ENCODE results near the gene NTSR1.

NTSR1 gene

DNA sequence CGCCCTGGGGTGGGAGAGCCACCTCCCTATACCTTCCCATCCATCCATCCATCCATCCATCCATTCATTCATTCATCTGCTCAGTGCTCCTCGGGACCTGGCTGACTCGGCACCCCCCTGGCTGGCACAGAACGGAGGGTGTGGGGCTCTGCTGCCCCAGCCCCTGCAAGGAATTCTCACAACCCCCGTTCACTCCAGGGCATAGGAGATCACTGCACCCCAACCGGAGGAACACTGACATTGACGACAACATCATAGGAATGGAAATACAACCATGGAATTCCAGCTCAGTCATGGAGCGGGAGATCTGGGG is 59.6 kb downstream of the NTSR1 start:
- TF ChIP-seq, protein P1, sequence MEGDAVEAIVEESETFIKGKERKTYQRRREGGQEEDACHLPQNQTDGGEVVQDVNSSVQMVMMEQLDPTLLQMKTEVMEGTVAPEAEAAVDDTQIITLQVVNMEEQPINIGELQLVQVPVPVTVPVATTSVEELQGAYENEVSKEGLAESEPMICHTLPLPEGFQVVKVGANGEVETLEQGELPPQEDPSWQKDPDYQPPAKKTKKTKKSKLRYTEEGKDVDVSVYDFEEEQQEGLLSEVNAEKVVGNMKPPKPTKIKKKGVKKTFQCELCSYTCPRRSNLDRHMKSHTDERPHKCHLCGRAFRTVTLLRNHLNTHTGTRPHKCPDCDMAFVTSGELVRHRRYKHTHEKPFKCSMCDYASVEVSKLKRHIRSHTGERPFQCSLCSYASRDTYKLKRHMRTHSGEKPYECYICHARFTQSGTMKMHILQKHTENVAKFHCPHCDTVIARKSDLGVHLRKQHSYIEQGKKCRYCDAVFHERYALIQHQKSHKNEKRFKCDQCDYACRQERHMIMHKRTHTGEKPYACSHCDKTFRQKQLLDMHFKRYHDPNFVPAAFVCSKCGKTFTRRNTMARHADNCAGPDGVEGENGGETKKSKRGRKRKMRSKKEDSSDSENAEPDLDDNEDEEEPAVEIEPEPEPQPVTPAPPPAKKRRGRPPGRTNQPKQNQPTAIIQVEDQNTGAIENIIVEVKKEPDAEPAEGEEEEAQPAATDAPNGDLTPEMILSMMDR (IDR thresholded peaks at IDR 0.05), result no peak

DNA sequence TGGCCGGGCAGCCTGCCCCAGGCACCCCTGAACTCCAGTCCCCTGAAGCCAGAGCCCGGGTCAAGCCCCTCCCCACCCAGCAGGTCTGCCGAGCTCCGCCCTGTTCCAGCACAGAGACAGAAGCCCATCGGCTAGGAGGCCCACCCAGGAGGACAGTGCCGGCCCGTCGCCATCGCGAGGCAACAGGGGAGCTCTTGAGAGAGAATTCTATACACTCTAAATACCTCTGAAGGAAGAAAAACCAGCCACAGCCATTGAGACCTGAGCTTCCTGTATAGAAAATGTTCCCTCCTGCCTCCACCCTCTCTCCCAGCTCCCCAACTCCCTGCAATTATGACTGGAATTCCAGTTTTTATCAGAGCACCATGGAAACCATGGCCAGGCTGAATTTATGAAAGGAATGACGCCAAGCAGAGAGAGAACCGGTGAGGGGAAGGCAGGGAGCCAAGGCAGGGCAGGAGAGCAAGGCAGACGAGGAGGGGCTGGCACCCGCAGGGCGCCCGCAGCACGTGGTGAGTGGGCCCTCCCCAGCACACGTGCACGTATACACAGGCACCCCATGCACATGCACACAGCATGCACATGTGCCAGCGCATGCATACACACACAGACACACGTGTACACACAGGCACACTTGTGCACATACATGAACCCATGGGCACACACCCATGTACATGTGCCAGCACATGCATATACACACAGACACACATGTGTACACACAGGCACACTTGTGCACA is 60.1 kb downstream of the NTSR1 start:
- TF ChIP-seq, protein P1 (IDR thresholded peaks at IDR 0.05), result no peak

DNA sequence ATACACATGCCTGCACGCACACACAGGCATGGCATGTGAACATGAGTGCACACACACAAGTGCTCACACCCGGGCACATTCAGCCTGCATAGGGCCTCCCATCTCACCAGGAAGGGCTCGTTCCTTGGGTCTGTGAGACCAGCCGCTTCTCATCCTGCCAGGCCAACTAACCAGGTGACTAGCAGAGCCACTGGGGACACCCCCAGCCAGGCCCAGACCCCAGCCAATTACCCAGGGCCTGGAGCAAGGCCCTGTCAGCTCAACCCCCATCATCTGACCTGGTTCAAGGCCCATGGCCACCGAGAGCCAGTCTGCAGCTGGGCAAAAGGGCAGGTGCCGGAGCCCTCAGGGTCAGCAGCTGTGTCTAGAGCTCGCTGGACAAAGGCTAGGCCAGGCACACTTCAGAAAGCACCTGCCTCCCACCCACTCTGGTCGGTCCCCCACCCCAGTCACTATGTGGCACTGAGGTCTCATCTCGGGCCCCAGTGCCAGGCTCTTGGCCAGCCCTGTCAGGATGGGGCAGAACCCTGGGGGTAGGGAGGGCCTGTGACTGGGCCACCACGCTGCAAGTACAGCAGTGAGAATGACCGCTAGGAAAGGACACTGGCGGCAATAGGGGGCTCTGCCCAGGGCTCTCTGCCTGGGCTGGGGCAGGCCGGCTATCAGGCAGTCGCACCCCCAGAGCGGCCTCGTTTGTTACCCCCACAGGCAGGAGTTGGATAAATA is 60.9 kb downstream of the NTSR1 start:
- TF ChIP-seq, protein P1 (IDR thresholded peaks at IDR 0.05), result no peak

DNA sequence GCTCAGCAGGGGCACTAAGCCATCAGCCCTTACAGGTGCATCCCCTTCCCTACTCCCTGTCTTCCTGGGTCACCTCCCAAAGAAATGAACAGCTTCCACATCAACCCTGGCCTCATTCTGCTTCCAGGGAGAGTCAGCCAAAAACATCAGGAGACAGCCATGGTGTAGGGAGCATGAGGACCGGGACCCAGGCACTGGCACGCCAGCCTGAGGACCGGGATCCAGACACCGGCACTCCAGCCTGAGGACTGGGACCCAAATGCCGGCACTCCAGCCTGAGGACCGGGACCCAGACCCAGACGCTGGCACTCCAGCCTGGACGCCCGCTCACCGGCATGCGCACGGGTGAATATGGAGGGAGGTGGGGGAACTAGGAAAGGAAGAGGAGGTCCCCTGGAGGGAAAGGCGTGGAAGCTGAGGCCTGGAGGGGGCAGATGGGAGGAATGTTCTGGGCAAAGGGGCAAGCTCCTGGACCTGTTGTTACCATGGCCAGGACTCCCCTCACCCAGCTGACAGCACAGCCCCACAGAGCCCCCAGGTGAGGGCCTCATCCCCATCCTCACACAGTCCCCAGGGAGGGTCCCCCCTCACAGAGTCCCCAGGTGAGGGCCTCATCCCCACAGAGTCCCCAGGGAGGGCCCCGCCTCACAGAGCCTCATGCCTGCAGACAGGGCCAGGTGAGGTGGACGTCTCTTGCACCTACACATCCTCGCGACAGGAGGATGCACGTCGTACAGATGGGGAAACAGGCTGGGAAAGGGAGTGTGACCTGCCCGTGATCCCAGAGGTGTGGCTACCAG is 61.7 kb downstream of the NTSR1 start:
- TF ChIP-seq, protein P1 (IDR thresholded peaks at IDR 0.05), result no peak

DNA sequence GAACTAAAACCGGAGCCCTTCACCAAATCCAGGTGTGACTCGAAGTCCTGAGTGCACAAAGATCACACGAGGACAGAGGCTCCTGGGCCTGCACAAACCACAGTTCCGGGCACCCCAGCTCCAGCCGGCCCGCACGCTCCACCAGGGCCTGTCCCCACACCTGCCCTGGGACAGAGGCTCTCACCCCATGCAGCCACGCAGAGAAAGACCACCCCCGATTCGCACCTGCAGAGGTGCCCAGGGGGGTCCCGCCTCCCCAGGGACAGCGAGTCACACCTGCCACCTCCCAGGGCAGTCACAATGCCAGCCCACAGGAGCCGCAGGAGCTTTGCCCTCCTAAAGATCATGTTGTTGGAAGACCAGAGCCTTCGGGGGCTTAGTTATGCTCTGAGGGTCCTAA is 62.3 kb downstream of the NTSR1 start:
- TF ChIP-seq, protein P1 (IDR thresholded peaks at IDR 0.05), result no peak

DNA sequence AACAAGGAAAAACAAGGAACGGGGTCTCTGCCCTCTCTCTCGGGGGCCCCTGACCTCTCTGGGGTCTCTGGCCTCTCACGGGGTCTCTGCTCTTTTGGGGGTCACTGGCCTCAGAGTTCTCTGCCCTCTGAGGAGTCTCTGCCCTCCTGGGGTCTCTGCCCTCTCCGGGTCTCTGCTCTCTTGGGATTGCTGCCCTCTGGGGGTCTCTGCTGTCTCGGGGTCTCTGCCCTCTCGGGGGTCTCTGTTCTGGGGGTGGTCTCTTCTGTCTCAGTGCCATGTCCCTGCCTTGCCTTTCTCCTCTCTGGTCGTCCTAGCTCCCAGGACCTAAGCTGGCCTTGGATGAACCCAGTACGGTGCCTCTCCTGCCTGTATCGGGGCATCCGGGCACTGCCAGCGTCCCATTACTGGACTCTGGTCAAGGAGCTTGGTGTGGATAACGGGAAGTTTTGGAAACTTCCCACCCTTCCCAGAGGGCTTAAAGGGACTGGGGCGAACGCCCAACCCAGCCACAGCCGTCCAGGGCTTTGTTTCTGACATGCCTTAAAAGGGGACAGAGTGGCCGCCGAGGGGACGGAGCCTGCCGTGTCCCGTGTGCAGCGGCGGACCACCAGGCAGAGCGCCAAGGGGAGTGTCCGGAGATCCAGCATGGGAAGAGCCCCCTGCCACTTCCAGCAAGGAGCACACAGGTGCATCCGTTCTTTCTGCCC is 62.9 kb downstream of the NTSR1 start:
- TF ChIP-seq, protein P1 (IDR thresholded peaks at IDR 0.05), result no peak

DNA sequence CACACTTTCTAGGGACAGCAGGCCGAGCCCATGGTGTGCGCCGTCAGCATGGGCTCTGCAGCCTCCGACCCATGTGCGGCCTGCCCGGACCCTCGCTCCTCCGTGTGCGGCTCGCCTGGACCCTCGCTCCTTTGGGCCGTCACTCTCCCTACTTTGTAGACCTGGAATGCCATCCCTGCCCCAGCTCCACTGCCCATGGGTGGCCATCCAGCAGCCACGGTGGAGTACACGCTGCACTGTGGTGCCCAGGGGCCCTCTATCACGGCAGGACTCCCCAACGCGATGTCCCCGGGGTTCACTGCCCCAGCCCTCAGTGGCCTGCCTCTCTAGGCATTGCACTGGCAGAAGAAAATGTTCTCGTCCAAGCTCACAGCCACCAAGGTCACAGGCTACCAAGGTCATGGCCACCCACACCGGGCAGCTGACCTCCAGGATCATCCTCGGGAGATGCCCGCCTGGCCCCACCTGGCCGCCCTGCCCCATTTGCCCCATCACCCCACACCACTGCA is 63.5 kb downstream of the NTSR1 start:
- TF ChIP-seq, protein P1 (IDR thresholded peaks at IDR 0.05), result no peak
